ENCODE results near the gene ASPSCR1.
"Not testable (repeated sequence)": the region's sequence is repeated elsewhere in the genome, so short reads cannot be mapped to it uniquely, and the experiment has no call there.

Gene ASPSCR1

DNA sequence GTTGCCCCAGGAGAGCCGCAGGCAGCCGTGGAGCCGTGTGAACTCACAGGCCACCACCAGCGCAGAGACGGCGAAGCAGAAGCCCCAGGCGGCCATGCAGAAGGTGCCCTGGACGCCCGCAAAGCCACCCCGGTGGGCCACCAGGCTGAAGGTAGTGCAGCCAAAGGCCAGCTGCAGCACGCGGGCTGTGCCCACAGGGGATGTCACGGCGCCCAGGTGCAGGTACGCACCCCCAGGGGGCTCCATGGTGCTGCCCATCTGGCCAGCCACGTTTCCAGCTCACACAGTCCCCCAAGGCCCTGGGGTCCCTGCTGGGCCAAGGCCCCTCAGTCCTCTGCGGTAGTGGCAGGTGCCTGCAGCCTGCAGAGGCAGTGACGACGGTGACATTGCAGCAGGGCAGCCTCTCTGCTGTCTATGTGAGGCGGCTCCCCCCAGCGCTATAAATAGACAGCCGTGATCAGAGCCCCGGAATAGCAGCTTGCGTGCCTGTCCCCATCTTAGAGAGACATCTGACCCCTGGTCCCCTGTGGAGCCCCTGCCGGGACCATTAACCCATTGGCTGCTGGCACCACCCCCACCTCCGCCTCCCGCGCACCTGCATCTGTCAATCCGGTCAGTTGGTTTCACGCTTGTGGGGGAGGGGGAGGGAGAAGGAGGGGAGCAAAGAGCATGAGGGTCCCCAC, 35.8 kb upstream of the ASPSCR1 start:
- no peak for DNase-seq

- no peak for DNase-seq
These were observed 35.3 kb upstream of the ASPSCR1 start for GRCh38 chr17:81942167-81942553.

DNA sequence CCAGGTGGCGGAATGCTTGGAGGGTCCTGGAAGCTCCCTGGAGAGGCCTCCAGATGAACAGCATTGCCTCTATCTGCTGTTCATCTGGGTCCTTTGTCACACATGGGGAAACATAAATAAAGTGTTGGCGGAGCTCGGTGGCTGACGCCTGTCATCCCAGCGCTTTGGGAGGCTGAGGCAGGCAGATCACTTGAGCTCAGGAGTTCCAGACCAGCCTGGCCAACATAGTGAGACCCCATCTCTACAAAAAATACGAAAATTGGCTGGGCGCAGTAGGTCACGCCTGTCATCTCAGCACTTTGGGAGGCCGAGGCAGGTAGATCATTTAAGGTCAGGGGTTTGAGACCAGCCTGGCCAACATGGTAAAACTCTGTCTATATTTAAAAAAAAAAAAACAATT, 32.6 kb upstream of the ASPSCR1 start:
- no peak for DNase-seq

GRCh38 chr17:81947189-81947588, 30.2 kb upstream of the ASPSCR1 start, which contains the start of gene MYADML2:
Gene MYADML2, minus strand, starts transcription at chr17:81947233. Its CDS starts 5,492 bp downstream, at chr17:81941741.
- no peak for DNase-seq

DNA sequence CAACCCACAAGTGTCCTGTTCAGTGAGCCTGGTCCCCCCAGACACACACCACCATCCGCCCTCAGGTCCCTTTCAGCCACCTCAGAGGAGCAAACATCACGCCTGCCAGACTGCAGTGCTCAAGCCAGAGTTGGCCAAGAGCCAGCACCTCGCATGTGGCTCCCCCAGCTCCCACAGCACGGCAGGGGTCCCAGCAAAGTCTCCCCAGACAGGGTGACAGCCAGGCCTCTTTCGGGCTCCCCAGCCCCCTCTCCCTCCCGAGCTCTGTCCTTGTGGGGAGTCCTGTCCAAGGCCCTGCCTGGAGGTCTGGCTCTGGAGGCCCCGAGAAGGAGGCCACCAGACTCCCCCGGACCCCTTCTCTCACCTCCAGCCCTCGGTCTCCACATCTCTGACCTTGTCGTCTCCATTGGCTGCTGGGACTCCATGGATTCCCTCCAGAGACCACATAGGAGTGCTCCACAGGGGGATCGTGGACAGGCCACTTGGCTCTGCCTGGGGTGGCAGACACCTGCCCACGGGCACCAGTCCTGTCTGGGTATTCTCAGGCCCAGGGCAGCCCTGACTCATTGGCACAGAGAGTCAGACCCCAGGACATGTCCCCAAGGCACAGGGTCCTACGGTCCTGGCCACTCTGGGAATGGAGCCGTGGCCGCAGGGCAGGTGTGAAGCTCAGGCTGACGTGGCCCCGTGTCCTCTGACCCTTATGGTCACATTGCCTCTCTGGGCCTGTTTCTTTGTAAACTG, 28.6 kb upstream of the ASPSCR1 start:
- DNase-seq = no peak

- DNase-seq = no peak
These were observed 26.9 kb upstream of the ASPSCR1 start for GRCh38 chr17:81950501-81950900.

GRCh38 chr17:81951785-81952684, 25.4 kb upstream of the ASPSCR1 start:
- DNase-seq = no peak

- DNase-seq = no peak
These were observed 24.6 kb upstream of the ASPSCR1 start for GRCh38 chr17:81952792-81953228.

- DNase-seq = not testable (repeated sequence)
These were observed 24.0 kb upstream of the ASPSCR1 start for GRCh38 chr17:81953443-81953842.

- DNase-seq = no peak
These were observed 23.0 kb upstream of the ASPSCR1 start for GRCh38 chr17:81954131-81955057.

- DNase-seq = no peak
These were observed 22.3 kb upstream of the ASPSCR1 start for GRCh38 chr17:81955058-81955681.

DNA sequence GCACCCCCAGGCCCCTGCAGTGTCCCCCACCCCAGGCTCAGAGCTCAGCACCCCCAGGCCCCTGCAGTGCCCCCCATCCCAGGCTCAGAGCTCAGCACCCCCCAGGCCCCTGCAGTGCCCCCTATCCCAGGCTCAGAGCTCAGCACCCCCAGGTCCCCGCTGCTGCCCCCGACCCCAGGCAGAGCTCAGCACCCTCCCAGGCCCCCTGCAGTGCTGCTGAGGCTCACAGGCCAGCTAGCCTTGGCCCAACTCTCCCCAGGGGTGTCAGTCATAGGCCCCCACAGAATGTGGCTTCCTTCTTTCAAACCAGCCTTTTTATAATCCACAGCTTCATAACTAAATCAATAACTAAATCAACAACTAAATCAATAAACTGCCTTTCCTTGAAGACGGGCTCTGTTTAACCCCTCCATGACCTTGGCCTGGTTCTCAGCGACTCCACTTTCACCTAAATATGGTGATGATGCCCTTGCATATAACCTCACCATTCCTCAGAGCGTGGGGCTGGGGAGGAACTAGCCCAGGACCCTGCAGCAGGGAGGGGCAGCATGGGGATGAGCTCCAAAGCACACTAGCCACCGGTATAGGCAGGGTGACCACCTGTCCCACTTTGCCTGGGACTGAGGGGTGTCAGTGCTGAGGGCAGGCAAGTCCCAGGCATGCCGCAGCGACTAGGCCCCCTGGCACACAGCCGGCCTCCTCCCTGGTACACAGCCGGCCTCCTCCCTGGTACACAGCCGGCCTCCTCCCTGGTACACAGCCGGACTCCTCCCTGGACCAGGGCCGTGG, 21.5 kb upstream of the ASPSCR1 start:
- DNase-seq = no peak

DNA sequence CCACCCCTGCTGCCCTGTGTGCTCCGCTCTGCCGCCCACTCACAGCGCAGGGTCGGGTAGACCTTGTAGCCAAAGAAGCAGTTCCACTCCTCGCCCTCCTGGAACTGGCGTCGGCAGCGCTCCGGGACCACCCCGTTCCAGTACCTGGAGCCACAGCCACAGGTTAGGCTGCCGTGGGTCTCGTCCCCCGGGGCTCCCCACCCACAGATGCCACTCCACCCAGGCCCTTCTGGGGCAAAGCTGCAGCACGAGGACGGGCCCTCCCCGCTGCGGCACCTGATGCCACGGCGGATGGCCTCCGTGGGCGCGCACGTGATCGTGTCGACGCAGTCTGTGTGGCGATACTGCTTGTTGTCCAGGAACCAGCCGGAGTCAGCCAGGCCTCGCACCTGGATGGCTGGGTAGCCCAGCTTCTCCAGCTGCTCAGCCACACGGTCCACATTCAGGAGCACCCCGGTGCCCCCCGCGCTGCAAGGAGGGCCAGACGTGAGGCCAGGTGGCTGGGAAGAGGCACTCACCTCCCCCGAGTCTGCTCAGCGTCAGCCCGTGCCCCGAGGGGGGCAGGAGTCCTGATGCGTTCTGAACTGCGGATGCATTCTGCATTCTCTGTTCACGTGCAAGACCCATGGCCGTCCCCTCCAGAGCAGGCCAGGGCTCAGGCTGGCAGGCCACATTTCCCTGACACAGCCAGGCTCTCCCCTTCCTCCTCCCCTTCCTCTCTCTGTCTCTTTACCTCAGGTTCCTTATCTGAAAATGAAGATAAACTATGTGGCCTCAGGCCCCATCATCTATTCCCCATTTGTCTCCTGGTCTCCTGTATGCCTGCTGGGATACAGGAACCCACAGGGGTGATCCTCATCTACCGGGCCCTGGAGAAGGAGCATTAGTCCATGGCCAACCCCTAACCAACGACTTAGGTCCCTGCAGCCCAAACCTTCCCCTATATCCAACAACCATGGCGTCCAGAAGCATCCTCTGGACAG, 20.5 kb upstream of the ASPSCR1 start:
- no peak for DNase-seq

- no peak for DNase-seq
These were observed 19.6 kb upstream of the ASPSCR1 start for GRCh38 chr17:81957691-81958432.

DNA sequence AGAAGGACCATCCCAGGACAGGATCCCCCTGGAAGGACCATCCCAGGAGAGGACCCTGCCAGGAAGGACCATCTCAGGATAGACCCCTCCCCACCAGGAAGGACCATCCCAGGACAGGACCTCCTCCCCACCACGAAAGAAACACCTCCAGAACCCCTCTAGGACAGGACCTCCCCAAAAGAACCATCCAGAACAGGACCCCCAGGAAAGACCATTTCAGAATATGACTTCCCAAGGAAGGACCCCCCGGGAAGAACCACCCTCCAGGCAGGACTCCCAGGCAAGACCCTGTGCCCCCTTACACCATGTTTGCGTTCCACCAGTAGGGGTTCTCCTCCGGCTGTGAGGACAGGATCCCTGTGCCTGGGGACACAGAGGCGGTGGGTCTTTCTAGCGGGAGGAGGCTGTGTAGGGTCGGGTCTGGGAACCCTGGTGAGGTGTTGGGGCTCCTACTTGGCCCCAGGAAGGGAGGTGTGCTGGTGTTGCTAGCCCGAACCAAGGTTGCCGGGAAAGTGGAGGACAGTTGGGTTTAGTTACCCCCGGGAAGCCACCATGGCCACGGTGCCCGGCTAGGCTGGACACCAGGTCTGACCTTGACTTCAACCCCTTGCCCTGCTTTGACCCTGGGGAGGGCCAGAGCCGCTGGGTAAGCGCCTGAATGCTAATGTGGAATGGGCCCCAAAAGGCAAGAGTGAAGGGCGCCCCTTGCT, 18.6 kb upstream of the ASPSCR1 start:
- DNase-seq = no peak

DNA sequence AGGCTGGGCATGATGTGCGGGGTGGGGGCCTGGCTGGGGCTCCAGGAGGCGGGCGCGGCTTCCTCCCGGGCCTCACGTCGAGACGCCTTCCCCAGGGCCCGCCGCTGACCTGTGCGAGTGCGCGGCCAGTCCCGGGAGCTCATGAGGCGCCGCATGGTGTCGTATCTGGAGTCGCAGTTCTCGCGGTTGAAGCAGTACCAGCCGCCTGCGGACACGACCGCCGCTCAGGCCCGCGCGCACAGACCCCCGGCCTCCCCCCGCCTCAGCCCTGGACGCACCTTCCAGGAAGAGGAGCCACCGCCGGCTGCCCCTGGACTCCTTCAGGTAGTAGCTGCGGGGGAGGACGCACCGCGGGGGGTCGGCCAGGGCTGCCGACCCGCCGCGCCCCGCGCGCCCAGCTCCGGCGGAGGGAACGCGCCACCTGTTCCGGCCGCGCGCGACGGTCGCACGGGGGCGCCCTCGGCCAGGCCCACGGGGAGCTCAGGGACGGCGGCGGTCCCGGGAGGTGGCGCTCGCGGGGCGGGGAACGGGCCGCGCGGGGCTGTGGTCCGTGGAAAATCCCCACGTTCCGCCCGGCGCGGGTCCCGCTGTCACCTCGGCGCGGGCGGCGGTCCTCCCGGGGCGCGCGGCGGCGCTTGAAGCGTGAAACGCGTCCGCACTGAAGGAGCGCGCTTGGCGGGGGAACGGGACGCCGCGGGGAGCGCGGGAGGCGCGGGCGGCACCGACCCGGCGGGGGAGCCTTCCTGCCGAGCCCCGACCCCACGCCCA, 17.9 kb upstream of the ASPSCR1 start:
- DNase-seq = no peak
